ENCODE data around the gene TUBG2.

GRCh38 chr17:42699415-42699740 lies 40.3 kb downstream of the TUBG2 start:
- TF ChIP-seq ZFP30 (CRISPR knock-in tag; IDR thresholded peaks at IDR 0.05): no peak
- no peak for TF ChIP-seq ZFP3 (CRISPR knock-in tag; IDR thresholded peaks at IDR 0.05)
- TF ChIP-seq PATZ1 (CRISPR knock-in tag; IDR thresholded peaks at IDR 0.05; ENCODE audit: borderline replicate concordance): no peak
- no peak for TF ChIP-seq CREB5 (CRISPR knock-in tag; IDR thresholded peaks at IDR 0.05; ENCODE audit: low read depth)
